OCI-LY7 (cell line): ENCODE results near the gene TDRD12.

ENCODE experiments used
- CTCF ChIP-seq: fragments of 200-600 bp; sonication (generic); conservative IDR thresholded peaks from 2 replicates; pipeline ENCODE4 v1.5.1; 2014; ENCODE audit warnings: mild to moderate bottlenecking, antibody characterized with exemption, low read length, moderate library complexity, mixed read lengths
- EZH2phosphoT487 ChIP-seq: fragments of 200-600 bp; sonication (generic); IDR thresholded peaks from 2 replicates; pipeline ENCODE4 v1.6.1; 2018; ENCODE audit warnings: low read depth, borderline replicate concordance, mild to moderate bottlenecking, mixed run types, antibody characterized with exemption, low read length, moderate library complexity, mixed read lengths

GRCh38 chr19:32866061-32866460, 146.5 kb downstream of the TDRD12 start:
- TF ChIP-seq CTCF (no peak), EZH2phosphoT487 (no peak)
